Calu3 (cell line): ENCODE data around the gene ELP2. TPM values are rescaled to one million over a fixed set of nuclear protein-coding genes. Genes with fewer than 3 reads are reported as not detected.
"Not testable (repeated sequence)": the region's sequence is repeated elsewhere in the genome, so short reads cannot be mapped to it uniquely, and the experiment has no call there.

Source experiments
- BruUV-seq: library from RNA; stranded (reverse); fragments of 400-500 nt; replicated peaks from 2 replicates; lab custom pipeline; 2021; lab: Mats Ljungman, UMichigan
- CTCF ChIA-PET: fragments of 300-600 bp; sonication (Branson Sonifier 250); formaldehyde crosslinking; loops from one replicate; lab custom pipeline; 2022; ENCODE audit warnings: antibody characterized with exemption; lab: Charles Lee
- DNase-seq: peaks from one replicate; pipeline ENCODE4 v3.0.0; 2022
- H3K27ac Mint-ChIP-seq: one replicate; pipeline ENCODE4 v1.8.0; 2022; ENCODE audit warnings: mixed read lengths; ENCODE audit not compliant: unreplicated experiment
- H3K27me3 Mint-ChIP-seq: one replicate; pipeline ENCODE4 v1.8.0; 2022; ENCODE audit warnings: mixed read lengths; ENCODE audit not compliant: unreplicated experiment
- H3K36me3 Mint-ChIP-seq: one replicate; pipeline ENCODE4 v1.8.0; 2022; ENCODE audit warnings: mild to moderate bottlenecking, moderate library complexity, mixed read lengths; ENCODE audit not compliant: insufficient read depth, unreplicated experiment
- H3K4me1 Mint-ChIP-seq: one replicate; pipeline ENCODE4 v1.8.0; 2022; ENCODE audit warnings: mild to moderate bottlenecking, low read depth, mixed read lengths; ENCODE audit not compliant: unreplicated experiment
- H3K4me3 Mint-ChIP-seq: one replicate; pipeline ENCODE4 v1.8.0; 2022; ENCODE audit warnings: mild to moderate bottlenecking, low read depth, moderate library complexity, mixed read lengths; ENCODE audit not compliant: unreplicated experiment
- H3K9me3 Mint-ChIP-seq: one replicate; pipeline ENCODE4 v1.8.0; 2022; ENCODE audit warnings: low read depth, mixed read lengths; ENCODE audit not compliant: unreplicated experiment
- CTCF ChIP-seq: fragments of 200-600 bp; IDR thresholded peaks from one replicate; pipeline ENCODE4 v1.8.0; 2022; ENCODE audit warnings: antibody characterized with exemption; ENCODE audit not compliant: unreplicated experiment
- intact Hi-C: fragments of 100-400 bp; cut with micrococcal nuclease; formaldehyde crosslinking; loops from one replicate; pipeline ENCODE4 v1.10.0; 2022; ENCODE audit not compliant: unreplicated experiment
- total RNA-seq: library from RNA; stranded (reverse); gene quantifications from 2 replicates; pipeline ENCODE4 v1.2.3, GENCODE V29; 2022

The ELP2 gene
- total RNA-seq, 1 experiment from 2014 or later: 82.2 TPM

- intact Hi-C loops: no loop called here
- no TSS peak for BruUV-seq
- Mint-ChIP-seq H3K4me3 (no peak overlapping the region), H3K27me3 (peaks cover under 1% of the 10 kb centered on the region), H3K27ac (no peak overlapping the region), H3K9me3 (peaks cover 2% of the 10 kb centered on the region), H3K4me1 (no peaks in the 10 kb centered on the region), H3K36me3 (no peaks in the 10 kb centered on the region)
- TF ChIP-seq CTCF: no peak
- CTCF ChIA-PET: interaction anchor here (1.0 kb wide), 1 partner anchor 11 kb away, joined by 3 read pairs; no protein-coding TSS in a partner anchor
- DNase-seq: no peak
These were observed 43.5 kb upstream of the ELP2 start for GRCh38 chr18:36086186-36086585.

- Mint-ChIP-seq H3K27me3 (no peaks in the 10 kb centered on the region), H3K36me3 (no peaks in the 10 kb centered on the region), H3K4me3 (no peak overlapping the region), H3K4me1 (no peaks in the 10 kb centered on the region), H3K9me3 (peaks cover 2% of the 10 kb centered on the region), H3K27ac (no peak overlapping the region)
- CTCF ChIA-PET: no interaction called here
- intact Hi-C loops: no loop called here
- no peak for TF ChIP-seq CTCF
- DNase-seq: no peak
- BruUV-seq: no TSS peak
These were observed 41.4 kb upstream of the ELP2 start for GRCh38 chr18:36088256-36088655.

GRCh38 chr18:36089001-36089400, 40.7 kb upstream of the ELP2 start:
- DNase-seq: no peak
- no peaks in the 10 kb centered on the region for H3K36me3 Mint-ChIP-seq
- no peak overlapping the region for H3K4me3 Mint-ChIP-seq
- CTCF ChIA-PET: no interaction called here
- H3K27ac Mint-ChIP-seq: no peak overlapping the region
- BruUV-seq: no TSS peak
- intact Hi-C loops: no loop called here
- no peaks in the 10 kb centered on the region for H3K27me3 Mint-ChIP-seq
- no peak for TF ChIP-seq CTCF
- H3K4me1 Mint-ChIP-seq: no peaks in the 10 kb centered on the region
- peaks cover under 1% of the 10 kb centered on the region for H3K9me3 Mint-ChIP-seq

GRCh38 chr18:36092116-36092515, 37.6 kb upstream of the ELP2 start:
- CTCF ChIA-PET: interaction anchor here (0.7 kb wide), 1 partner anchor 62 kb away, joined by 4 read pairs; no protein-coding TSS in a partner anchor
- H3K27me3 Mint-ChIP-seq, H3K27ac Mint-ChIP-seq, H3K36me3 Mint-ChIP-seq, H3K4me3 Mint-ChIP-seq, intact Hi-C loops, BruUV-seq, H3K4me1 Mint-ChIP-seq, H3K9me3 Mint-ChIP-seq: not testable (repeated sequence)
- DNase-seq: peak; percentile 2

- no peaks in the 10 kb centered on the region for H3K27me3 Mint-ChIP-seq
- intact Hi-C loops: no loop called here
These were observed 35.3 kb upstream of the ELP2 start for GRCh38 chr18:36094431-36094830.

More at GRCh38 chr18:36094431-36094830, 35.3 kb upstream of the ELP2 start:
- no peak for DNase-seq
- no TSS peak for BruUV-seq
- H3K4me1 Mint-ChIP-seq: no peaks in the 10 kb centered on the region
- H3K4me3 Mint-ChIP-seq: no peak overlapping the region
- H3K9me3 Mint-ChIP-seq: no peaks in the 10 kb centered on the region
- TF ChIP-seq CTCF: no peak
- H3K36me3 Mint-ChIP-seq: no peaks in the 10 kb centered on the region
- no peak overlapping the region for H3K27ac Mint-ChIP-seq
- CTCF ChIA-PET: interaction anchor here (1.9 kb wide), 1 partner anchor 76 kb away, joined by 10 read pairs; no protein-coding TSS in a partner anchor
